ENCODE results near the gene SLC25A25. TPM values are rescaled to one million over a fixed set of nuclear protein-coding genes. Genes with fewer than 3 reads are reported as not detected.

Gene SLC25A25
- total and polyA plus RNA-seq, 9 of the 15 experiments (the other 6 are each of a cell fraction or from before 2014, with no cell fraction given): 0.07 to 35.9 (median 23.2) TPM

- peak; percentile 21; the same call in 1 of the 2 replicates for TF ChIP-seq HMGXB4 (CRISPR knock-in tag; IDR thresholded peaks at IDR 0.05)
- TF ChIP-seq POLR2A (conservative IDR thresholded peaks at IDR 0.05): 0 out of 2 replicates have a peak, but pooled peaks have one; percentile 20
- TF ChIP-seq RFX1 (IDR thresholded peaks at IDR 0.05): no peak
- 0 out of 2 replicates have a peak, but pooled peaks have one; percentile 72 for TF ChIP-seq TRIM28 (IDR thresholded peaks at IDR 0.05)
- TF ChIP-seq MTA1 (IDR thresholded peaks at IDR 0.05; ENCODE audit: borderline replicate concordance): peak; percentile 38; the same call in 1 of the 2 replicates
- no peak for TF ChIP-seq STAG1 (CRISPR knock-in tag; IDR thresholded peaks at IDR 0.05; ENCODE audit: borderline replicate concordance)
- TF ChIP-seq WHSC1 (IDR thresholded peaks at IDR 0.05; ENCODE audit: low read length): peak; percentile 16
- TF ChIP-seq ZC3H4 (CRISPR knock-in tag; IDR thresholded peaks at IDR 0.05; ENCODE audit: borderline replicate concordance): no peak
- peak; percentile 25 for TF ChIP-seq KDM5B (IDR thresholded peaks at IDR 0.05; ENCODE audit: insufficient replicate concordance, low read depth, low read length)
- TF ChIP-seq SRSF3 (IDR thresholded peaks at IDR 0.05; ENCODE audit: insufficient read depth, low read length): 0 out of 2 replicates have a peak, but pooled peaks have one; percentile 37
- TF ChIP-seq HBP1 (CRISPR knock-in tag; IDR thresholded peaks at IDR 0.05): 0 out of 2 replicates have a peak, but pooled peaks have one; percentile 7
- no peak for TF ChIP-seq IRF1 (CRISPR knock-in tag; IDR thresholded peaks at IDR 0.05; ENCODE audit: borderline replicate concordance)
- TF ChIP-seq STAT6 (CRISPR knock-in tag; IDR thresholded peaks at IDR 0.05): peak; percentile 94
- TF ChIP-seq ZKSCAN8 (CRISPR knock-in tag; IDR thresholded peaks at IDR 0.05): no peak
- 0 out of 2 replicates have a peak, but pooled peaks have one; percentile 1 for TF ChIP-seq MAFK (IDR thresholded peaks at IDR 0.05; ENCODE audit: low read length)
- 0 out of 2 replicates have a peak, but pooled peaks have one; percentile 13 for TF ChIP-seq PRMT5 (CRISPR knock-in tag; IDR thresholded peaks at IDR 0.05)
- peak in 2 of 3 experiments; percentile 38 to 70 for TF ChIP-seq YY1 (IDR thresholded peaks at IDR 0.05; ENCODE audit: borderline replicate concordance in 1 of 3, control insufficient read depth in 1 of 3, extremely low read depth in 1 of 3, insufficient read depth in 3 of 3, insufficient read length in 1 of 3, insufficient replicate concordance in 2 of 3, low read depth in 1 of 3, low read length in 2 of 3)
- TF ChIP-seq ZBTB2 (IDR thresholded peaks at IDR 0.05): peak; percentile 75; the same call in 1 of the 2 replicates
Observed at GRCh38 chr9:128150594-128151308, 82.7 kb downstream of the SLC25A25 start (continued).
